Omental fat pad (tissue), 4 donors: Measurements from ENCODE around the gene CHMP2B. TPM values are rescaled to one million over a fixed set of nuclear protein-coding genes. Genes with fewer than 3 reads are reported as not detected.

Experiments
- ATAC-seq: fragments of 150-250 bp; one replicate; pipeline ENCODE4 v1.9.1; 2016; ENCODE audit warnings: mild to moderate bottlenecking, moderate library complexity; ENCODE audit not compliant: low FRiP score
- DNase-seq: peaks from one replicate; pipeline ENCODE4 v3.0.0-alpha.2; 2019; ENCODE audit warnings: low spot score
- CTCF ChIP-seq, 3 donors: fragments of 450-650 bp; IDR thresholded peaks; one replicate each; pipeline ENCODE4 v1.5.1; 2016 to 2017; ENCODE audit warnings: antibody characterized with exemption in 3 of 3, mild to moderate bottlenecking in 3 of 3, moderate library complexity in 2 of 3
- total RNA-seq, 4 donors: library from RNA; depleted of rRNA; stranded (reverse); fragments of >200 nt; gene quantifications; one replicate each; pipeline ENCODE4 v1.1.0, GENCODE V29; 2016

Gene CHMP2B
- total RNA-seq, 4 donors from 2014 or later = 25.5 to 31.6 (median 28.5) TPM

GRCh38 chr3:87206070-87206469 is 21.0 kb upstream of the CHMP2B start:
- peak; percentile 85 for ATAC-seq
- no peak for TF ChIP-seq CTCF (IDR thresholded peaks at IDR 0.05)
- no peak for DNase-seq

GRCh38 chr3:87206635-87207034 is 20.5 kb upstream of the CHMP2B start:
- no peak for TF ChIP-seq CTCF (IDR thresholded peaks at IDR 0.05)
- DNase-seq = no peak
- ATAC-seq = no peak

- ATAC-seq (no peak), DNase-seq (no peak)
- TF ChIP-seq CTCF (IDR thresholded peaks at IDR 0.05) = no peak
Observed at GRCh38 chr3:87207460-87207859, 19.6 kb upstream of the CHMP2B start.

- DNase-seq (no peak), ATAC-seq (no peak)
- TF ChIP-seq CTCF (IDR thresholded peaks at IDR 0.05) = no peak
Observed at GRCh38 chr3:87209111-87209510, 18.0 kb upstream of the CHMP2B start.

GRCh38 chr3:87218560-87218959 is 8.5 kb upstream of the CHMP2B start:
- no peak for ATAC-seq
- TF ChIP-seq CTCF (IDR thresholded peaks at IDR 0.05) = no peak

GRCh38 chr3:87219611-87220010 is 7.5 kb upstream of the CHMP2B start:
- ATAC-seq (no peak), DNase-seq (no peak)
- no peak for TF ChIP-seq CTCF (IDR thresholded peaks at IDR 0.05)

More at GRCh38 chr3:87218560-87218959, 8.5 kb upstream of the CHMP2B start:
- no peak for DNase-seq

- no peak for TF ChIP-seq CTCF (IDR thresholded peaks at IDR 0.05)
- DNase-seq (no peak), ATAC-seq (no peak)
Observed at GRCh38 chr3:87225659-87226058, 1.4 kb upstream of the CHMP2B start.
